ENCODE data around the gene LRRC23.

Gene LRRC23

GRCh38 chr12:6954316-6955107, 49.9 kb downstream of the LRRC23 start:
- ChIA-PET POLR2A (interaction anchor here (0.6 to 0.8 kb wide), 2 partner anchors 35 to 63 kb away, joined by 3 read pairs; no protein-coding TSS in a partner anchor), CTCF (interaction anchor here (1.0 to 13.5 kb wide), 4 partner anchors 11 to 82 kb away, joined by 5 to 530 read pairs (median 16); partner anchors contain the start of genes C12orf57, PTPN6, RNU7-1 and SPSB2)
- DNase-seq (ENCODE audit: extremely low spot score): no peak
- TF ChIP-seq CTCF (IDR thresholded peaks at IDR 0.05; ENCODE audit: control extremely low read depth, extremely low read depth, low read depth, missing control alignments): no peak

- CTCF ChIA-PET: interaction anchor here (1.4 to 13.5 kb wide), 4 partner anchors 10 to 82 kb away, joined by 3 to 530 read pairs (median 16); partner anchors contain the start of genes C12orf57, PTPN6, RNU7-1 and SPSB2
- no peak for DNase-seq (ENCODE audit: extremely low spot score)
- POLR2A ChIA-PET: interaction anchor here (1.0 to 11.3 kb wide), 2 partner anchors 10 to 88 kb away, joined by 3 to 147 read pairs; partner anchors contain the start of genes C12orf57, RNU7-1 and TPI1
- no peak for TF ChIP-seq CTCF (IDR thresholded peaks at IDR 0.05; ENCODE audit: control extremely low read depth, extremely low read depth, low read depth, missing control alignments)
Measured at GRCh38 chr12:6955108-6956020, 50.7 kb downstream of the LRRC23 start.

GRCh38 chr12:6956021-6956727, 51.6 kb downstream of the LRRC23 start:
- no peak for DNase-seq (ENCODE audit: extremely low spot score)
- CTCF ChIA-PET: interaction anchor here (1.4 to 13.5 kb wide), 5 partner anchors 9 to 151 kb away, joined by 3 to 530 read pairs (median 7); partner anchors contain the start of genes C12orf57, PTPN6, RNU7-1 and SPSB2
- POLR2A ChIA-PET: interaction anchor here (0.8 to 11.3 kb wide), 4 partner anchors 10 to 89 kb away, joined by 3 to 147 read pairs (median 3); partner anchors contain the start of genes C12orf57, RNU7-1 and TPI1
- no peak for TF ChIP-seq CTCF (IDR thresholded peaks at IDR 0.05; ENCODE audit: control extremely low read depth, extremely low read depth, low read depth, missing control alignments)

- ChIA-PET CTCF (interaction anchor here (1.0 to 13.5 kb wide), 5 partner anchors 8 to 188 kb away, joined by 3 to 530 read pairs (median 7); partner anchors contain the start of genes C12orf57, PTPN6 and RNU7-1), POLR2A (interaction anchor here (0.8 to 11.3 kb wide), 5 partner anchors 9 to 90 kb away, joined by 3 to 147 read pairs (median 3); partner anchors contain the start of genes C12orf57, RNU7-1, SPSB2 and TPI1)
- no peak for DNase-seq (ENCODE audit: extremely low spot score)
- TF ChIP-seq CTCF (IDR thresholded peaks at IDR 0.05; ENCODE audit: control extremely low read depth, extremely low read depth, low read depth, missing control alignments): no peak
Measured at GRCh38 chr12:6957151-6957701, 52.6 kb downstream of the LRRC23 start.

- ChIA-PET CTCF (interaction anchor here (0.8 to 13.5 kb wide), 12 partner anchors 7 to 187 kb away, joined by 3 to 530 read pairs (median 6); partner anchors contain the start of genes C12orf57, PTPN6 and RNU7-1), POLR2A (interaction anchor here (0.8 to 11.3 kb wide), 6 partner anchors 7 to 91 kb away, joined by 3 to 147 read pairs (median 4); partner anchors contain the start of genes C12orf57, PTPN6, RNU7-1 and SPSB2)
- TF ChIP-seq CTCF (IDR thresholded peaks at IDR 0.05; ENCODE audit: control extremely low read depth, extremely low read depth, low read depth, missing control alignments): no peak
- DNase-seq (ENCODE audit: extremely low spot score): no peak
Measured at GRCh38 chr12:6957741-6958608, 53.4 kb downstream of the LRRC23 start.
